ENCODE data around the gene CRISPLD2.

The CRISPLD2 gene

GRCh38 chr16:84916178-84916577, 96.4 kb downstream of the CRISPLD2 start:
- TF ChIP-seq EGR1 (IDR thresholded peaks at IDR 0.05): no peak
- TF ChIP-seq CEBPB (IDR thresholded peaks at IDR 0.05): no peak
- no peak for TF ChIP-seq FOXM1 (IDR thresholded peaks at IDR 0.05; ENCODE audit: borderline replicate concordance, low read depth)
- TF ChIP-seq EP300 (IDR thresholded peaks at IDR 0.05; ENCODE audit: borderline replicate concordance): no peak
- no peak for TF ChIP-seq REST (IDR thresholded peaks at IDR 0.05; ENCODE audit: low read depth)
- TF ChIP-seq ZBTB7A (IDR thresholded peaks at IDR 0.05; ENCODE audit: low read depth): no peak
- TF ChIP-seq TEAD4 (IDR thresholded peaks at IDR 0.05): no peak
- no peak for TF ChIP-seq MAX (IDR thresholded peaks at IDR 0.05)
- no peak for TF ChIP-seq NFIC (IDR thresholded peaks at IDR 0.05)
- no peak for TF ChIP-seq TAF1 (IDR thresholded peaks at IDR 0.05; ENCODE audit: low read depth)
- no peak for TF ChIP-seq CREB1 (IDR thresholded peaks at IDR 0.05; ENCODE audit: low read depth)
- TF ChIP-seq TCF12 (IDR thresholded peaks at IDR 0.05; ENCODE audit: low read depth): no peak
- TF ChIP-seq YY1 (IDR thresholded peaks at IDR 0.05; ENCODE audit: low read depth): no peak
- no peak for TF ChIP-seq RAD21 (IDR thresholded peaks at IDR 0.05; ENCODE audit: low read depth)
- TF ChIP-seq USF1 (IDR thresholded peaks at IDR 0.05): no peak

GRCh38 chr16:84916850-84917249, 97.1 kb downstream of the CRISPLD2 start:
- TF ChIP-seq REST (IDR thresholded peaks at IDR 0.05; ENCODE audit: low read depth) (no peak), RAD21 (IDR thresholded peaks at IDR 0.05; ENCODE audit: low read depth) (no peak), ZBTB7A (IDR thresholded peaks at IDR 0.05; ENCODE audit: low read depth) (no peak), CEBPB (IDR thresholded peaks at IDR 0.05) (no peak), FOXM1 (IDR thresholded peaks at IDR 0.05; ENCODE audit: borderline replicate concordance, low read depth) (no peak), NFIC (IDR thresholded peaks at IDR 0.05) (no peak), TAF1 (IDR thresholded peaks at IDR 0.05; ENCODE audit: low read depth) (no peak), EP300 (IDR thresholded peaks at IDR 0.05; ENCODE audit: borderline replicate concordance) (no peak)

- no peak for TF ChIP-seq YY1 (IDR thresholded peaks at IDR 0.05; ENCODE audit: low read depth)
- TF ChIP-seq TEAD4 (IDR thresholded peaks at IDR 0.05): no peak
- TF ChIP-seq CREB1 (IDR thresholded peaks at IDR 0.05; ENCODE audit: low read depth): no peak
- TF ChIP-seq MAX (IDR thresholded peaks at IDR 0.05): no peak
- TF ChIP-seq FOXM1 (IDR thresholded peaks at IDR 0.05; ENCODE audit: borderline replicate concordance, low read depth): no peak
- no peak for TF ChIP-seq TAF1 (IDR thresholded peaks at IDR 0.05; ENCODE audit: low read depth)
- no peak for TF ChIP-seq EP300 (IDR thresholded peaks at IDR 0.05; ENCODE audit: borderline replicate concordance)
- TF ChIP-seq CEBPB (IDR thresholded peaks at IDR 0.05): no peak
- no peak for TF ChIP-seq EGR1 (IDR thresholded peaks at IDR 0.05)
- no peak for TF ChIP-seq RAD21 (IDR thresholded peaks at IDR 0.05; ENCODE audit: low read depth)
- TF ChIP-seq TCF12 (IDR thresholded peaks at IDR 0.05; ENCODE audit: low read depth): no peak
- TF ChIP-seq USF1 (IDR thresholded peaks at IDR 0.05): no peak
- no peak for TF ChIP-seq REST (IDR thresholded peaks at IDR 0.05; ENCODE audit: low read depth)
These were observed 97.7 kb downstream of the CRISPLD2 start for GRCh38 chr16:84917492-84917891.

- TF ChIP-seq CEBPB (IDR thresholded peaks at IDR 0.05): no peak
- no peak for TF ChIP-seq EP300 (IDR thresholded peaks at IDR 0.05; ENCODE audit: borderline replicate concordance)
- TF ChIP-seq MAX (IDR thresholded peaks at IDR 0.05): no peak
These were observed 98.5 kb downstream of the CRISPLD2 start for GRCh38 chr16:84918006-84918909.

Data from Ishikawa (cell line).